Activated CD4-positive, alpha-beta T cell treated with anti-CD3 and anti-CD28 coated beads for 1 hour (primary cell): ENCODE results near the gene MRPL36.

ENCODE experiments used
- DNase-seq: peaks from one replicate; pipeline ENCODE4 v3.0.0-alpha.2; 2020

The MRPL36 gene

GRCh38 chr5:1762883-1763547 is 36.6 kb downstream of the MRPL36 start:
- DNase-seq, result no peak

GRCh38 chr5:1762121-1762882 is 37.3 kb downstream of the MRPL36 start:
- no peak for DNase-seq

DNA sequence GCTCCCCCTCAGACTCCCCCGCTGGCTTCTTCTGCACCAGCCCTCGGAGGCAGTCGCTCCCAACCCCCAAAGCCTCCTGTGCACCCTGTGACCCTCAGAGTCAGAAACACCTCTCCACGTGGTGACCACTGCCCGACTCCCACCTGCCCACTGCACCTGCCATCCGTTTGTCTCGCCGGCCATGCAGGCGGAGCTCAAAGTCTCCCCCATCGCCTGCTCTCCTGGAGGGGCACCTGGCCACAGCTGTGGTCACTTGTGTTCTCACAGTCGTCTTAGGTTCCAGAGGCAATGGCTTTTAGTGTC is 38.2 kb downstream of the MRPL36 start:
- DNase-seq, result no peak

DNA sequence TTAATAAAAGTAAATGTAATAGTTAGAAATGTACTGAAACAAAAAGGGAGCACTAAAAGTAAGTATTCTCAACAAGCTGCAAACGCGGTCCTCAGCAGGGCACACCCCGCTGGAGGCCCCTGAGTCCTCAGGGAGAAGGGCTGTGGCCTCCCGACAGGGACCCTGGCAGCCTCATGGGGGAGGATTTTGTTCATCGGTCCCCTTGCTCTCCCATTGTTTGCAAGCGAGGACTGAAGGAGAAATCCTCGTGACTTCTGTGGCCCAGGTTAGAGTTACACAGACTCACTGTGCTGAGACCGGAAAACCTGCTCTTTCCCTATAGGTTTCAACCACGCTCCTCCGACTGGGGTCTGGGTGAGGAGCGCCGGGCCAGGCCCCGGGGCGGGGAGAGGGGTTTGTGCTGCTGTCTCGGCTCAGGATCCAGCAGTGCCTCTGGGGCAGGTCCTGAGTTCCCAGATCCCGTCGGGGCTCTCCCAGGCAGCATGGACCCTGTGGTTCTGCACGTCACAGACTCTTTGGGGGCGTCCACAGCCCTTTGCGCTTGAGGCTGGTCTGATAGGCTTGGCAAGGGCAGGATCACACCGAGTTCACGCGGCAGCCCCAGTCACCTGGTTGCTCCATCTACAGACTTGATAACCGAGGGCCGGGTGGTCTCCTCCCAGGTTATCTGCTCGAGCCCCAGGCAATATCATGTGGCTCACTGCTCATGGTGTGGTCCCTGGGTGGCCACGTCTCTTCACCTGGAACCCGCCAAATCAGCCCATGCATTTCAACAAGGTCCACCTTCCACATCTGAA is 38.8 kb downstream of the MRPL36 start:
- DNase-seq, result no peak

DNA sequence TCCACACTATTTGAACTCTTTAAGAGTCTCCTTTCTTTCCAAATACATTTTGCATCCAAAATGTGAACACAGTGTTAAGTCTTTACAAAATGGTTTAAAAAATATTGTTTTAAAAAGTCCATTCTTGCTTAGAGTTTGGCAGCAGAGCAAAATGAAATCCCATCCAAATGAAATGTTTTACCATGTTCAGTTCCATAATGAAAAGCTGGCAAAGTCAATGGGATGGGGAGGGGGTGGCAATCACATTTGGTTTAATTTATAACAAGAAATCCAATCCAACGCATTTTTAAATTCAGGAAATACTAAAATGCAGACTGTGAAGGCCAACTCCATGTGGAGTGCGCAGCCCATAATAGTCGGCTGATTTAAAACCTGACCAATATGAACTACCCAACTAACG is 39.4 kb downstream of the MRPL36 start:
- DNase-seq, result no peak

DNA sequence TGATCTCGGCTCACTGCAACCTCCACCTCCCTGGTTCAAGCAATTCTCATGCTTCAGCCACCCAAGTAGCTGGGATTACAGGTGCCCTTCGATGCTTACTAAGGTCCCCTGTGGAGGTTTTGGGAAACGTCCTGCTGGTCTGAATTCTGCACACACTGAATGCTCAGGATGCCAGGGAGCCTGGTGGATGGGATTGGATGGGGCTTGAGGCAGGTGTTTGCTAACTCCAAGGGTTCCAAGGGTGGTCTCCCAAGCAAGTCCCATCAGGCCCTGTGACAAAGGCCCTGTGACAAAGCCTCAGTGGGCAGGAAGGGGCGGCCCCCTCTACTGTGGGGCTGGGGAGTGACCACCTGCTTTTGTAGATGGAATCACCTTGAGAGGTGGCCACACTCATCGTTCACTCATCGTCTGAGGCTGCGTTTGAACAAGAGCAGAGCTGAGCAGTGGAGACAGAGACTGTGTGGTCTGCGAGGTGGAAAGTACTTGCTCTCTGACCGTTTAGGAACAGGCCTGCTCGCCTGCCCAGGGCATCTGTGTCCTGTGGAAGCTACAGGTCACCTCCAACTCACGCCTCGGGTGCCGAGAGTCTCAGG is 40.2 kb downstream of the MRPL36 start:
- DNase-seq, result no peak

DNA sequence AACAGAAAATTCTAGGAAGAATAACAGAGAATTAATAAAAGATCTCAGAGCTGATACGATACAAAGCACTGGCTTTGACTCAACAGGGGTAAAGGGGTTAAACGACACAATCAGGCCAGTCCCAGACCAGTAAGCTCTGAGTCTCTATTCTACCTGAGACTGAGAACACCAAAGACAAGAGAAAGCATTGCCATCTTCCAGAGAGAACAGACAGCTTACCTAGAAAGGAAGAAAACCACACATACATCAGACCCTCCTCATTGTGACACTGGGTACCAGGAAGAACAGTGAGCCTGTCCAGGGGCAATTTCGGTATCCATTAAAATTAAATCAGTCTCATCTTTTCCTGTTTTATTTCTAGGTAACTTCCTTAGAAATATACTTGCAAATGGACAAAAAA is 41.1 kb downstream of the MRPL36 start:
- no peak for DNase-seq

- no peak for DNase-seq
Measured at GRCh38 chr5:1757511-1757910, 42.1 kb downstream of the MRPL36 start.

- DNase-seq, result no peak
Measured at GRCh38 chr5:1756481-1756880, 43.2 kb downstream of the MRPL36 start.

DNA sequence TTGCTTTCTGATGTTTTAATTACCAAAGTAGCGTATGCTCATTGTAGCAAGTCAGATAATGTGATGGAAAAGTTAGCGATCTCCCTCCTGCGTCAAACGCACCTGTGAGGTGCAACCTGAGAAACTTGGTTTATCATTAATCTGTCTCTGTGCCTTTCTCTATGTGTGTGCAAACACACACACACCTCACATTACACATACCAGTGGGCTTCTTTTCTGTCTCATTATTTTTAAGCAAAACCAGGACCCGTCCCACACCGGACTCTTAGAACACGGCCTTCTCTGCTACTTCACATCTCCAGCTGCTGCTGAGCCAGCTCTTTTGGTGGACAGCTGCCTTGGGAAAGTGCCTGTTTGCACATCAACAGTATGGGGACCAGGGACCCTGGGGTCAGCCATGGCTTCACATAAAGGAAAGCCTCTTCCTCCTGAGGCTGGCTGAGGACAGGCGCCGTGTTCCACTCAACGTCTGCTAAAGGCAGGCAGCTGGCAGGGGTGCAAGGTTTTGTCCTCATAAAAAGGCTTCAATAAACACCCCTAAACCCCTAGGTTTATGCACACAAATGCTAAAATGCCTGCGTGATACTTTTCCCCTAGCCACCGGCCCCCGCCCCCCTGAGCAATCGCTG is 44.2 kb downstream of the MRPL36 start:
- no peak for DNase-seq

DNA sequence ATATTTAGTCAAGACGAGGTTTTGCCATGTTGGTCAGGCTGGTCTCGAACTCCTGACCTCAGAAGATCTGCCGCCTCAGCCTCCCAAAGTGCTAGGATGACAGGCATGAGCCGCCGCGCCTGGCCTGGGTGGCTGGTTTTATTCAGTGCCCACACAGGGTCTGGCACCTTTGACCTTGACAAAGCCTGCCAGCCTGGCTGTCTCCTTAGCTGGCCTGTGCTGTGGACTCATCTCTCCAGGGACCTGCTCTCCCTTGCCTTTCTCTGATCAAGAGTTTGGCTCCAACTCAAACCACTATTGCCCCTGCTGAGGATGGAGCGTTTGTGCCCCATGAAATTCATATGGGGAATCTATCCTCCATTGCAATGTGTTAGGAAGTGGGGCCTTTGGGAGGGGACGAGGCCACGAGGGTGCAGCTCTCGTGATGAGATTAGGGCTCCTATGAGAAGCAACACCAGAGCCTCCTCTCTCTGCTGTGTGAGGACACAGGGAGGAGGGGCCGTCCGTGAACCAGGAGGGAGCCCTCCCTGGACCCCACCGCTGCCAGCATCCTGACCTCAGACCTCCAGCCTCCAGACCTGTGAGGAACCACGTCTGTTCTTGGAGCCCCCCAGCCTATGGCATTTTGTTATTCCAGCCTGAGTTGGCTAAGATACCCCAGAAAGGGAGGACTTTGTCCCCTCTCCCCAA is 45.0 kb downstream of the MRPL36 start:
- no peak for DNase-seq

- DNase-seq, result no peak
Measured at GRCh38 chr5:1753490-1753889, 46.1 kb downstream of the MRPL36 start.

DNA sequence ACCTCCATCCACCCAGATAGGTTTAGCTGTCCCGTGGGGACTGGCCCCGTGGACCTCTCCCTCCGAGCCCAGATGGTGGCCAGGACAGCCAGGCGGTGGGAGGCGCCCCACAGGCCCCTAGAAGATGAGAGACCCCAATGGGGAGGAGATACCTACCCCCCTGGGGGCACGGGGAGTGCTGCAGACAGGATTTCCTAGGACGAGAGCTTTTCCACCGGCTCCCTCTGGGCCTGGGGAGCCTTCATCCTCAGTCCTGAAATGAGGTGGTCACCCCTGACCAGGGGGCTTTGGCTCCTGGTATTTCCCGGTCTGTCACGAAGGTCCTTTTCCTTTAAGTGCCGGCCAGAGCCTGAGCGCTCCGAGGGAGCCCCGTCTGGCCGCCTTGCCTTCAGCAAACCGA is 46.8 kb downstream of the MRPL36 start:
- no peak for DNase-seq

- DNase-seq, result no peak
Measured at GRCh38 chr5:1751864-1752822, 47.5 kb downstream of the MRPL36 start.

DNA sequence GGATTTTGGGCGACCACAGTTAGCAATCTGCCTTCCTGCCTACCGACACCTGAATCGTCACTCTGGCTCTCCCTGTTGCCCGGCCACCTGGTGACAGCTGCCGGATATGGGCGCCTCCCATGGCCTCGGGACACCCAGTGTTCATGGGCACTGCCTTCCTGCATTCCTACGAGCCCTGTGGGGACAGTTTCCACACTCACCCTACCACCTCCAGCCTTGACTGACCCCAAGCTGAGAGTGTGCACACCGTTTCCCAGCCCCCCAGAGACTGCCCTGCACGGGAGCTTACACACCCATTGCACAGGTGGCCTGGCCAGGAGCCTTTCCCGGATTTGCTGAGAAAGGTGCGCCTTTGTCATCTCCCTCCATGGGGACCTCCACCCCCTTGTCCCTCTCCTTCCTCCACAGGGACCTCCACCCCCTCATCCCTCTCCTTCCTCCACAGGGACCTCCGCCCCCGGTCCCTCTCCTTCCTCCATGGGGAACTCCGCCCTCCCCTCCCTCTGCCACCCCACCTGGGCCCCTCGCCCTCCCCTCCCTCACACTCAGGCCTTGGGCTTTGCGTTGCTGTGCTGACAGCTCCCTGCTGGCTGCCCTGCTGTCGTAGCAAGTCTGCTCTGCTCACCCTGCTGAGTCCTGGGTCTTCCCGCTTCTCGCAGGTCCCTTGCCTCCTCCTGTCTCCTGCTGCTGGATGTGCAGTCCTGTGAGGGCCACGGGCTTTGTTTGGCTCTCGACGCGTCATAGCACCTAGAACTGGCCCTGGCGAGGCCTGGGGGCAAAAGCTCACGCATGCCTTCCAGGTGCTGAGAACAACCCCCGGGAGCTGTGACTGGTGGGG is 48.4 kb downstream of the MRPL36 start:
- DNase-seq, result no peak

GRCh38 chr5:1750469-1750868 is 49.2 kb downstream of the MRPL36 start:
- no peak for DNase-seq

- no peak for DNase-seq
Measured at GRCh38 chr5:1749346-1750124, 50.1 kb downstream of the MRPL36 start.

DNA sequence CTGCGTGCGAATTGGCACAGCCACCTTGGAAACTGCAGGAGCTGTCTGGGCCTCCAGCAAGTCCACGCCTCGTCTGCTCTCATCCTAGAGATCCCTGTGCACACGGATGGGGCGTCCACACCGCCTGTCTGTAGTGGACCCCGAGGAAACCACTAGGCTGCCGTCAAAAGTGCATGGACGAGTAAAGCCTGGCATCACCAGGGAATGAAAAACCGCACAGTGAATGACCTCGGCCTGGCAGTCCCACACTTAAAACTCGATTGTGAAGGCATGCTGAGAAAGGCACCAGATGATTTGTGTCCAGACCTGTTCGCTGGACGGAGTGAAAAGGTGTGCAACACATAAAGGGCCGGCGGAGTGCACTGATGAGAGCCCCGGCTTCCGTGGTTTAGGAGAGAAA is 50.8 kb downstream of the MRPL36 start:
- no peak for DNase-seq
